HEK293T (cell line): ENCODE measurements around the gene DVL1.

Experiments
- BHLHE40 ChIP-seq: fragments of 450-650 bp; IDR thresholded peaks from 2 replicates; pipeline ENCODE4 v1.6.1; 2016; ENCODE audit warnings: mild to moderate bottlenecking, moderate library complexity, borderline replicate concordance
- L3MBTL2 ChIP-seq: fragments of 450-650 bp; conservative IDR thresholded peaks from 2 replicates; pipeline ENCODE4 v1.6.1; 2016; ENCODE audit warnings: mild to moderate bottlenecking

DNA sequence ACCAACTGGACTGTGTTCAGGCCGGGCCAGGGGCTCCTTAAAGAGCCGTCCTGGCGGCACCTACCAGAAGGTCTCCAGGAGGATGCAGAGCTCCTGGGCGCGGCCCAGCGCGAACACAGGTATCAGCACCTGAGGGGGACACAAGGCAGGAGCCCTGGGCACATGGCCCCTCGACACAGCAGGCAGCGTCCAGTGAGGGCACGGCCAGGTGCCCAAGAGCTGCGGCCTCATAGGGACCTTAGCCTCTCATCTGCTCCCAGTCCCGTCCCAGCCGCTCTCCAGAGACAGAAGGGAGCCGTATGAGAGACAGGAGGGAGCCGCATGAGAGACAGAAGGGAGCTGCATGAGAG is 35.0 kb downstream of the DVL1 start:
- TF ChIP-seq BHLHE40, result no peak
- no peak for TF ChIP-seq L3MBTL2
